Upper lobe of left lung (tissue), 4 donors: Measurements from ENCODE around the gene TCEA2.

ENCODE experiments used
- EP300 ChIP-seq, 4 donors: sonication (generic); formaldehyde crosslinking; IDR thresholded peaks; one replicate each; pipeline ENCODE4 v1.5.1; 2017; ENCODE audit warnings: antibody characterized with exemption in 4 of 4, control low read depth in 2 of 4
- POLR2A ChIP-seq, 4 donors: fragments of 450-650 bp; IDR thresholded peaks; one replicate each; pipeline ENCODE4 v1.5.1; 2016 to 2017; ENCODE audit warnings: antibody characterized with exemption in 4 of 4, mild to moderate bottlenecking in 2 of 4
- POLR2AphosphoS5 ChIP-seq, 2 donors: sonication (generic); formaldehyde crosslinking; IDR thresholded peaks; one replicate each; pipeline ENCODE4 v1.5.1; 2017; ENCODE audit warnings: antibody characterized with exemption in 2 of 2
- TF ChIP-seq, protein P1 (sequence below), 6 experiments: fragments of 450-650 bp in 4 of 6; fragments of 200-600 bp in 2 of 6; sonication (generic) in 2 of 6; IDR thresholded peaks; one replicate each; pipeline ENCODE4 v1.5.1; 2016 to 2019; ENCODE audit warnings: antibody characterized with exemption in 6 of 6

DNA sequence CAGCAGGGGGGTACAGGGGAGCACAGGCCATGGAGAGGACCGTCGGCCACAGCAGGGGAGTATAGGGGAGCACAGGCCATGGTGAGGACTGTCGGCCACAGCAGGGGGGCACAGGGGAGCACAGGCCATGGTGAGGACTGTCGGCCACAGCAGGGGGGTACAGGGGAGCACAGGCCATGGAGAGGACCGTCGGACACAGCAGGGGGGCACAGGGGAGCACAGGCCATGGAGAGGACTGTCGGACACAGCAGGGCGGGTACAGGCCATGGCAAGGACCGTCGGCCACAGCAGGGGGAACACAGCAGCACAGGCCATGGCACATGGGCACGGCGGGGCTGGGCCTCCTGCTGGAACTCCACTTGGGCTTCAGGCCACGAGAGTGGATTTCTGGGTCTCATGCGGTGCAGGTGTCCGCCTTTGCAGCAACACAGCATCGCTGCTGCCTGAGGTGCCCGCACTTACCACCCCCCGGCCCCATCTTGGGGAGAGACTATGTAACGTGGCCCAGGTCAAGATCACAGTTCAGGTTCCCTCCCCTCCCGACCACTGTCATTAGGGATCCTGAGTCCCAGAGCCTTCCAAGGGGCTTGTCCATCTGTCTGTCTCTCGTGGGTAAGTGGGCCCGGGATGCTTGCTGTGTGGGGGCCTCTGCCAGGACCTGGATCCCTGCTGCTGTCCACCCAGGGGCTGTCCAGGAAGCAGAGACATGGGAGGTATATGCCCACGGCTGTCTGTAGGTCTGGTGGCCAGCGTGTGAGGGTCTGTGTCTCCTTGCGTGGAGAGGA lies 41.9 kb downstream of the TCEA2 start:
- TF ChIP-seq, protein P1, sequence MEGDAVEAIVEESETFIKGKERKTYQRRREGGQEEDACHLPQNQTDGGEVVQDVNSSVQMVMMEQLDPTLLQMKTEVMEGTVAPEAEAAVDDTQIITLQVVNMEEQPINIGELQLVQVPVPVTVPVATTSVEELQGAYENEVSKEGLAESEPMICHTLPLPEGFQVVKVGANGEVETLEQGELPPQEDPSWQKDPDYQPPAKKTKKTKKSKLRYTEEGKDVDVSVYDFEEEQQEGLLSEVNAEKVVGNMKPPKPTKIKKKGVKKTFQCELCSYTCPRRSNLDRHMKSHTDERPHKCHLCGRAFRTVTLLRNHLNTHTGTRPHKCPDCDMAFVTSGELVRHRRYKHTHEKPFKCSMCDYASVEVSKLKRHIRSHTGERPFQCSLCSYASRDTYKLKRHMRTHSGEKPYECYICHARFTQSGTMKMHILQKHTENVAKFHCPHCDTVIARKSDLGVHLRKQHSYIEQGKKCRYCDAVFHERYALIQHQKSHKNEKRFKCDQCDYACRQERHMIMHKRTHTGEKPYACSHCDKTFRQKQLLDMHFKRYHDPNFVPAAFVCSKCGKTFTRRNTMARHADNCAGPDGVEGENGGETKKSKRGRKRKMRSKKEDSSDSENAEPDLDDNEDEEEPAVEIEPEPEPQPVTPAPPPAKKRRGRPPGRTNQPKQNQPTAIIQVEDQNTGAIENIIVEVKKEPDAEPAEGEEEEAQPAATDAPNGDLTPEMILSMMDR (IDR thresholded peaks at IDR 0.05) = no peak
- TF ChIP-seq POLR2A (IDR thresholded peaks at IDR 0.05) = no peak
- TF ChIP-seq EP300 (IDR thresholded peaks at IDR 0.05) = no peak
- TF ChIP-seq POLR2AphosphoS5 (IDR thresholded peaks at IDR 0.05) = no peak
